OCI-LY1 (cell line): ENCODE measurements around the gene TMEM203.

Experiments used
- CTCF ChIP-seq: fragments of 200-600 bp; sonication (generic), shearing (Covaris generic); IDR thresholded peaks from 2 replicates; pipeline ENCODE4 v1.5.1; 2017; ENCODE audit warnings: mild to moderate bottlenecking, antibody characterized with exemption, low read length, moderate library complexity, mixed read lengths
- EZH2 ChIP-seq: fragments of 200-600 bp; sonication (generic), shearing (Covaris generic); IDR thresholded peaks from 2 replicates; pipeline ENCODE4 v1.8.0; 2017; ENCODE audit warnings: borderline replicate concordance, mixed run types, mild to moderate bottlenecking, antibody characterized with exemption, low read length, moderate library complexity, mixed read lengths

GRCh38 chr9:137194388-137194787, 11.1 kb downstream of the TMEM203 start:
- TF ChIP-seq CTCF, result no peak
- TF ChIP-seq EZH2, result no peak
